DOHH2 (cell line): ENCODE results near the gene LSAMP.

Experiments
- H3F3A ChIP-seq: fragments of 200-600 bp; sonication (generic), shearing (Covaris generic); 2 replicates; pipeline ENCODE4 v1.6.0; 2016; ENCODE audit warnings: antibody characterized with exemption, mild to moderate bottlenecking; ENCODE audit not compliant: control insufficient read depth, insufficient read depth
- H3K27ac ChIP-seq: fragments of 200-600 bp; sonication (generic); 2 replicates; pipeline ENCODE4 v1.5.1; 2014; ENCODE audit warnings: low read depth, mild to moderate bottlenecking, low read length, moderate library complexity
- H3K27me3 ChIP-seq: fragments of 200-600 bp; sonication (generic); 2 replicates; pipeline ENCODE4 v1.6.1; 2014; ENCODE audit warnings: mild to moderate bottlenecking, low read length, mixed read lengths; ENCODE audit not compliant: control insufficient read depth
- H3K36me3 ChIP-seq: fragments of 200-600 bp; sonication (generic); 2 replicates; pipeline ENCODE4 v1.6.1; 2014; ENCODE audit warnings: mild to moderate bottlenecking, low read length, moderate library complexity, mixed read lengths; ENCODE audit not compliant: control insufficient read depth
- H3K4me1 ChIP-seq: fragments of 200-600 bp; sonication (generic); 2 replicates; pipeline ENCODE4 v1.6.1; 2014; ENCODE audit warnings: mild to moderate bottlenecking, low read length, mixed read lengths; ENCODE audit not compliant: control insufficient read depth
- H3K4me2 ChIP-seq: fragments of 200-600 bp; sonication (generic); 2 replicates; pipeline ENCODE4 v1.6.0; 2014; ENCODE audit warnings: mild to moderate bottlenecking, low read length, moderate library complexity
- H3K4me3 ChIP-seq: fragments of 200-600 bp; sonication (generic); 2 replicates; pipeline ENCODE4 v1.5.1; 2014; ENCODE audit warnings: mild to moderate bottlenecking, low read length, mixed read lengths
- H3K79me2 ChIP-seq: fragments of 200-600 bp; sonication (generic); 2 replicates; pipeline ENCODE4 v1.6.1; 2014; ENCODE audit warnings: mild to moderate bottlenecking, low read length, mixed read lengths; ENCODE audit not compliant: control insufficient read depth
- H3K9me2 ChIP-seq: fragments of 200-600 bp; sonication (generic); replicated peaks from 2 replicates; pipeline ENCODE4 v1.6.1; 2014; ENCODE audit warnings: mild to moderate bottlenecking, low read length, mixed read lengths; ENCODE audit not compliant: control insufficient read depth
- H3K9me3 ChIP-seq: fragments of 200-600 bp; sonication (generic); 2 replicates; pipeline ENCODE4 v1.6.1; 2014; ENCODE audit warnings: antibody characterized with exemption, low read length, mixed read lengths; ENCODE audit not compliant: control insufficient read depth, insufficient read depth
- H4K20me1 ChIP-seq: fragments of 200-600 bp; sonication (generic); 2 replicates; pipeline ENCODE4 v1.6.0; 2014; ENCODE audit warnings: low read depth, mild to moderate bottlenecking, antibody characterized with exemption, low read length, moderate library complexity; ENCODE audit not compliant: control insufficient read depth, insufficient read depth
- EZH2phosphoT487 ChIP-seq: fragments of 200-600 bp; sonication (generic); IDR thresholded peaks from 2 replicates; pipeline ENCODE4 v1.6.1; 2017; ENCODE audit warnings: borderline replicate concordance, mild to moderate bottlenecking, antibody characterized with exemption, low read length, moderate library complexity, mixed read lengths
- TF ChIP-seq, protein P1 (sequence below): fragments of 200-600 bp; sonication (generic); IDR thresholded peaks from one replicate; pipeline ENCODE4 v1.5.1; 2014; ENCODE audit warnings: antibody characterized with exemption, mild to moderate bottlenecking, low read depth, low read length; ENCODE audit not compliant: poor library complexity, severe bottlenecking

The LSAMP gene

DNA sequence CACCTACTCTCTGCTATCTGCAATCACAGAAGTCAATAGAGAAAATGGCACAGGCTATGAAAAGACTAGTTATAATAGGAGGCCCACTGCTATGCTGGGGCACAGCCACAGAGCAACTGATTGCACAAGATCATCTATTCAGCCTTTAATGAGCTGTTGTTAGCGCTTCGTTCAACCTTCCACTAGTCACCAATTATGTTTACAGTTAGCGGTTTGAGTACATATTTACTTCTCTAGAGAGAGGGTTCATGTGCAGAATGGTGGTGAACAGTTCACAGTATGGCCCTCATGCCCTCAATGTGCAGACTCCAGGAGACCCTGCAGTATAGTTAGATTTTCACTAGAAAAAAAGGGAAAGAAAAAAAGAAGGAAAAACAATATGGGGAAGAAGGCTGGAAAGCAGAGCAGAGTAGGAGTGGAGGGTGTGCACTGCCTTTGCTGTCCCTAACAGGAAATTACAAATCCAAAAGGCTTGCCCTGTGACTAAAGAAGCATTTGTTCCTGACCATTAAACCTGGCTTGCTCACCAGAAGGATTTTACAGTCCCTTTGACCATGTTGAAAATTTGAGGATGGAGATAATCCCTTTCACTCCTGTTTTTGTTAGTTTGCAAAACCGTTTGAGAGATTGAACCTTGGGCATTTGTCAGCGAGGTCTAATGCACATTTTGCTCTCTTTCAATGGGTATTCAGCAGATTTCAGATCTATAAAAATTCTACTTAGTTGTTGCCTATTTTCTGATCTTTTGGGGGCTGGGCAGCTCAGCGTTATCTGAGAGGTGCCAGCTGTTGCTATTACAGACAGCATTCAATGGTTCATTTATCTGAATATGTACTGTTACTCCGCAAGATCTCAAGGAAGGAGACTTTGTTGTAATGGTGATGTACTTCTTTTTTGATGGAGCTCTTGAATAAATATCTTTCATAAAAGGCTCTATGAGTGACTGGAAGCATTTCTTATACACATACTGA is 296.1 kb downstream of the LSAMP start:
- H3K4me1 ChIP-seq, result no peaks in the 10 kb centered on the region
- no peaks in the 10 kb centered on the region for H3K9me3 ChIP-seq
- no peaks in the 10 kb centered on the region for H3F3A ChIP-seq
- H3K79me2 ChIP-seq, result no peaks in the 10 kb centered on the region
- H4K20me1 ChIP-seq, result no peaks in the 10 kb centered on the region
- H3K4me3 ChIP-seq, result no peak overlapping the region
- TF ChIP-seq, protein P1, sequence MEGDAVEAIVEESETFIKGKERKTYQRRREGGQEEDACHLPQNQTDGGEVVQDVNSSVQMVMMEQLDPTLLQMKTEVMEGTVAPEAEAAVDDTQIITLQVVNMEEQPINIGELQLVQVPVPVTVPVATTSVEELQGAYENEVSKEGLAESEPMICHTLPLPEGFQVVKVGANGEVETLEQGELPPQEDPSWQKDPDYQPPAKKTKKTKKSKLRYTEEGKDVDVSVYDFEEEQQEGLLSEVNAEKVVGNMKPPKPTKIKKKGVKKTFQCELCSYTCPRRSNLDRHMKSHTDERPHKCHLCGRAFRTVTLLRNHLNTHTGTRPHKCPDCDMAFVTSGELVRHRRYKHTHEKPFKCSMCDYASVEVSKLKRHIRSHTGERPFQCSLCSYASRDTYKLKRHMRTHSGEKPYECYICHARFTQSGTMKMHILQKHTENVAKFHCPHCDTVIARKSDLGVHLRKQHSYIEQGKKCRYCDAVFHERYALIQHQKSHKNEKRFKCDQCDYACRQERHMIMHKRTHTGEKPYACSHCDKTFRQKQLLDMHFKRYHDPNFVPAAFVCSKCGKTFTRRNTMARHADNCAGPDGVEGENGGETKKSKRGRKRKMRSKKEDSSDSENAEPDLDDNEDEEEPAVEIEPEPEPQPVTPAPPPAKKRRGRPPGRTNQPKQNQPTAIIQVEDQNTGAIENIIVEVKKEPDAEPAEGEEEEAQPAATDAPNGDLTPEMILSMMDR, result no peak
- TF ChIP-seq EZH2phosphoT487, result no peak
- H3K4me2 ChIP-seq, result no peak overlapping the region
- no peak overlapping the region for H3K27ac ChIP-seq
- H3K27me3 ChIP-seq, result no peaks in the 10 kb centered on the region
- no peaks in the 10 kb centered on the region for H3K9me2 ChIP-seq
- no peaks in the 10 kb centered on the region for H3K36me3 ChIP-seq

DNA sequence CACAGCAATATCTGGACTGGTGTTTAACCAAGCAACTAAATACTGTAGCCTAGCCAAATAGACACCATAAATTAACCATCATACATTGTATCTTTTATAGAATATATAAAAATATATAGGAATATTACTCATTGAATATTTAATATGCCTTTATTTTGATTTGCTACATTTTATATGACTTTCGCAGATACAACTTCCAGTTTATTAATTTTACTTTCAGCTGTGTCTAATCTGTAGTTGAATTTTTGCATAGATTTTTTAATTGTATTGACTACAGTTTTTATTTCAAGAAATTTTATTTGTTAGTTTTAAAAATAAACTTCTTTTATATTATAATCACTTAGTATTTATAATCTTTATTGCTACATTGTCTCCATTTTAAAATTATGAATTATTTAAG is 299.7 kb downstream of the LSAMP start:
- Histone ChIP-seq H3K79me2 (no peaks in the 10 kb centered on the region), H3K4me2 (no peak overlapping the region), H3F3A (no peaks in the 10 kb centered on the region), H3K36me3 (no peaks in the 10 kb centered on the region), H3K9me3 (no peaks in the 10 kb centered on the region), H3K9me2 (no peaks in the 10 kb centered on the region), H3K27ac (no peak overlapping the region), H3K4me1 (no peaks in the 10 kb centered on the region), H3K27me3 (no peaks in the 10 kb centered on the region), H3K4me3 (no peak overlapping the region), H4K20me1 (no peaks in the 10 kb centered on the region)
- TF ChIP-seq, protein P1, result no peak
- no peak for TF ChIP-seq EZH2phosphoT487

DNA sequence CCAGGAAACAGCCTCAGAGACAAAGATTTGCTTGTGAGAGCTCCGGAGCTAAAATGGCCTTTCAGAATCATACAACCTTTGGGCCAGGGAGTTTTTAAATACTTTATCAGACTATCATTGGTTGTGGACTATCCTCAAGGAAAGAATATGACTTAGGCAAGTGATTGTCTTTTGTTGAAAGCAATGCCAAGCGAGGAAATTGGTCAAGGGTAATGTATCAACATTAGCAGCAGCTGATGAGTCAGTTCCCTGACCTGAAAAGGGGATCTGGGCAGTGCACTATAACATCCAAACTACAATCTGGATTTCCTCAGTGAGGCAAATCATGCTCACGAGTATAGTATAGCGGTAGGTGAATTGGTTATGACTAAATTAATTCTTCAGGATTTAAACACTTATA is 303.6 kb downstream of the LSAMP start:
- H3F3A ChIP-seq, result no peaks in the 10 kb centered on the region
- no peak for TF ChIP-seq EZH2phosphoT487
- TF ChIP-seq, protein P1, result no peak
- H3K4me3 ChIP-seq, result no peak overlapping the region
- no peak overlapping the region for H3K27ac ChIP-seq
- no peak overlapping the region for H3K4me2 ChIP-seq
- no peaks in the 10 kb centered on the region for H3K79me2 ChIP-seq
- no peaks in the 10 kb centered on the region for H3K9me2 ChIP-seq
- no peaks in the 10 kb centered on the region for H3K9me3 ChIP-seq
- H3K4me1 ChIP-seq, result no peaks in the 10 kb centered on the region
- no peaks in the 10 kb centered on the region for H3K27me3 ChIP-seq
- no peaks in the 10 kb centered on the region for H3K36me3 ChIP-seq
- H4K20me1 ChIP-seq, result no peaks in the 10 kb centered on the region
